ENCODE data around the gene TVP23A.

DNA sequence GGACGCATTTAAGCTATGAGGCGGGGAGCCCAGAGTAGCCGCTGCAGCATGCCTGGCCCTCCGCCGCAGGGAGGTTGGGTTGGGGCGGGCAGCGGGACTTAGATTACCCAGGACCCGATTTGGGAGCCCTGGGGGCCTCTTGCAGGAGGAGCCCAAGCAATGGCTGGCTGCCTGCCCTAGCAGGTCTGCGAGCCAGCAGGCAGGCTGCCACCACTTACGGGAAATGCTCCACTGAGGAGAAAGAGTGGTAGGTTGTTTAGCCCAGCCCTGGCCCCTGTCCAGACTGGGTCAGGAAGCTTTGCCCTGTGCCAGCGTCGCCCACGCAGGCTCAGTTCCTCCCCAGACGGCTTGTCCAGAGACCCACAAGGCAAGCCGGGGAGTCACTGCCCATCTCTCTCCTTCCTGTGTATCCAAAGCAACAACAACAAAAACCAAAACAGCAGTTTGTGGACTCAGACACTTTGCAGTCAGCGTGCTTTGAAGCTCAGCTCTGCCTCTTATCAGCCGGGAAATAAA, 10.3 kb upstream of the TVP23A start:
- TF ChIP-seq POLR2A (IDR thresholded peaks at IDR 0.05; ENCODE audit: low read depth, low read length), result no peak
- TF ChIP-seq POLR2AphosphoS5 (IDR thresholded peaks at IDR 0.05; ENCODE audit: low read depth, low read length), result no peak
